ENCODE measurements around the gene AFAP1. TPM values are rescaled to one million over a fixed set of nuclear protein-coding genes. Genes with fewer than 3 reads are reported as not detected.

Gene AFAP1
- total RNA-seq, 1 experiment from 2014 or later: 27.6 TPM

DNA sequence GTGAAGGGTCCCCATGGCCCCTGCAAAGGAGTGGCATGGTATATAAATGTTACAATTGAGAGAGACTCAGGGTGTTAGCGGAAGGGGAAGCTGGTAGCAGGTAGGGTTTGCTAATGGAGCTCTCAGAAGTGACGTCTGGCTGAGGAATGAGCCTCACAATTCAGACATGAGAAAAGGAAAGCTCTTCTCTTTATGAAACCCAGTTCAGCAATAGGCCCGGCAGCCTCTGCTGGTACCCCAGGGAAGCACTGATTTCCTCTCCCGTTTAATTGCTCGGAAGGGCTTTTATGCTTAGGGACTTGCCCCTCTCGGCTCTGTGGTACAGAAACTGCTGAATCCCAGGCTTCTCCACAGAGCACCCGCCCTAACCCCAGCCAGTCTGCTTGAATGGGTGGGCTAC is 19.4 kb upstream of the AFAP1 start:
- CTCF ChIA-PET: interaction anchor here (0.5 to 0.7 kb wide), 2 partner anchors 157 to 733 kb away, joined by 3 to 4 read pairs; no protein-coding TSS in a partner anchor

GRCh38 chr4:7956934-7957656 is 17.4 kb upstream of the AFAP1 start:
- no TSS peak for BruUV-seq (replicated peaks)
- POLR2A ChIA-PET: no interaction called here
- Histone ChIP-seq H3K27me3 (replicated peaks; ENCODE audit: control insufficient read depth, insufficient read depth, low read length) (no peaks in the 10 kb centered on the region), H3K4me1 (peaks cover 12% of the 10 kb centered on the region; the same call in 1 of the 2 replicates), H3K4me3 (ENCODE audit: low read depth, low read length) (no peak overlapping the region), H3K36me3 (ENCODE audit: control insufficient read depth, insufficient read depth, low read length) (no peaks in the 10 kb centered on the region), H3K9me3 (peaks cover 8% of the 10 kb centered on the region; the same call in 1 of the 2 replicates)
- CTCF ChIA-PET: no interaction called here
- no peaks in the 10 kb centered on the region for H3K36me3 Mint-ChIP-seq (ENCODE audit: insufficient read depth, unreplicated experiment)
- H3K4me3 Mint-ChIP-seq (ENCODE audit: unreplicated experiment): no peak overlapping the region
- intact Hi-C loops (cut with micrococcal nuclease; ENCODE audit: unreplicated experiment): no loop called here
- TF ChIP-seq, protein P1, sequence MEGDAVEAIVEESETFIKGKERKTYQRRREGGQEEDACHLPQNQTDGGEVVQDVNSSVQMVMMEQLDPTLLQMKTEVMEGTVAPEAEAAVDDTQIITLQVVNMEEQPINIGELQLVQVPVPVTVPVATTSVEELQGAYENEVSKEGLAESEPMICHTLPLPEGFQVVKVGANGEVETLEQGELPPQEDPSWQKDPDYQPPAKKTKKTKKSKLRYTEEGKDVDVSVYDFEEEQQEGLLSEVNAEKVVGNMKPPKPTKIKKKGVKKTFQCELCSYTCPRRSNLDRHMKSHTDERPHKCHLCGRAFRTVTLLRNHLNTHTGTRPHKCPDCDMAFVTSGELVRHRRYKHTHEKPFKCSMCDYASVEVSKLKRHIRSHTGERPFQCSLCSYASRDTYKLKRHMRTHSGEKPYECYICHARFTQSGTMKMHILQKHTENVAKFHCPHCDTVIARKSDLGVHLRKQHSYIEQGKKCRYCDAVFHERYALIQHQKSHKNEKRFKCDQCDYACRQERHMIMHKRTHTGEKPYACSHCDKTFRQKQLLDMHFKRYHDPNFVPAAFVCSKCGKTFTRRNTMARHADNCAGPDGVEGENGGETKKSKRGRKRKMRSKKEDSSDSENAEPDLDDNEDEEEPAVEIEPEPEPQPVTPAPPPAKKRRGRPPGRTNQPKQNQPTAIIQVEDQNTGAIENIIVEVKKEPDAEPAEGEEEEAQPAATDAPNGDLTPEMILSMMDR (IDR thresholded peaks at IDR 0.05; ENCODE audit: insufficient read depth in 1 of 2, low read depth in 1 of 2, low read length in 1 of 2, severe bottlenecking in 1 of 2, unreplicated experiment in 1 of 2): no peak
- no peak overlapping the region for H3K27ac Mint-ChIP-seq (ENCODE audit: unreplicated experiment)
- H3K9me3 Mint-ChIP-seq (ENCODE audit: unreplicated experiment): no peaks in the 10 kb centered on the region
- no peaks in the 10 kb centered on the region for H3K27me3 Mint-ChIP-seq (ENCODE audit: insufficient read depth, unreplicated experiment)
- peaks cover 7% of the 10 kb centered on the region for H3K4me1 Mint-ChIP-seq (ENCODE audit: low read depth, unreplicated experiment)
- DNase-seq: no peak

More for the DNA sequence above, 19.4 kb upstream of the AFAP1 start:
- Mint-ChIP-seq H3K27me3 (ENCODE audit: insufficient read depth, unreplicated experiment) (no peaks in the 10 kb centered on the region), H3K9me3 (ENCODE audit: unreplicated experiment) (no peaks in the 10 kb centered on the region), H3K4me1 (ENCODE audit: low read depth, unreplicated experiment) (peaks cover 7% of the 10 kb centered on the region), H3K4me3 (ENCODE audit: unreplicated experiment) (no peak overlapping the region), H3K27ac (ENCODE audit: unreplicated experiment) (peak overlapping the region; percentile 42), H3K36me3 (ENCODE audit: insufficient read depth, unreplicated experiment) (no peaks in the 10 kb centered on the region)
- no TSS peak for BruUV-seq (replicated peaks)
- H3K36me3 ChIP-seq (ENCODE audit: control insufficient read depth, insufficient read depth, low read length): no peaks in the 10 kb centered on the region
- no peak for DNase-seq
- no peak overlapping the region for H3K4me3 ChIP-seq (ENCODE audit: low read depth, low read length)
- TF ChIP-seq, protein P1 (IDR thresholded peaks at IDR 0.05; ENCODE audit: insufficient read depth in 1 of 2, low read depth in 1 of 2, low read length in 1 of 2, severe bottlenecking in 1 of 2, unreplicated experiment in 1 of 2): no peak
- no peaks in the 10 kb centered on the region for H3K27me3 ChIP-seq (replicated peaks; ENCODE audit: control insufficient read depth, insufficient read depth, low read length)
- H3K4me1 ChIP-seq: peaks cover 12% of the 10 kb centered on the region; the same call in 1 of the 2 replicates
- intact Hi-C loops (cut with micrococcal nuclease; ENCODE audit: unreplicated experiment): no loop called here
- POLR2A ChIA-PET: no interaction called here
- H3K9me3 ChIP-seq: peaks cover 3% of the 10 kb centered on the region; the same call in 1 of the 2 replicates

DNA sequence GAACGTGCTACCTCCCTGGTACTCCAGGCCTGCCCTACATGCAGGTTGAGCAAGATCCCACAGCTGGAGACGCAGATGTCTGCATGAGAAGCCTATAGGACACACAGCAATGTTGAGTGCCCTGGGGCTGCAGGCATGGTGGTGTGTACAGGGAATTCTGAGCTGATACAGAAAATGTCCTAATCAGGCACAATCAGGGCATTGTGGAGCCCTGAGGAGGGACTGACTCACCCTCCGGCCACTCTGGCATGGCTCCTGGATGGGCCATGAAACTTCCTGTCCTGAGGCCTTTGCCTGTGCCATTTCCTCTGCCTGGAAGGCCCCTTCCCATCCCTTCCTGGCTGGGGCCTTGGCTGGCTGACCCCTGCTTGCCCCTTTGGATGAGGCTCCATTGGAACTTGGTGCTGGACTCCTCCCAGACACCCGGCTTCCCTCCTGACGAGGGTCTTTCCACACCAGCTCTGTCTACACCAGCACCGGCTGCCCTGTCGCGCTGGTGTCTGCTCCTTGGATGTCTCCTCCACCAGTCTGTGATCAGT is 16.7 kb upstream of the AFAP1 start:
- ChIA-PET CTCF (no interaction called here), POLR2A (no interaction called here)
- TF ChIP-seq, protein P1 (IDR thresholded peaks at IDR 0.05; ENCODE audit: insufficient read depth in 1 of 2, low read depth in 1 of 2, low read length in 1 of 2, severe bottlenecking in 1 of 2, unreplicated experiment in 1 of 2): no peak
- Mint-ChIP-seq H3K4me3 (ENCODE audit: unreplicated experiment) (no peak overlapping the region), H3K27me3 (ENCODE audit: insufficient read depth, unreplicated experiment) (no peaks in the 10 kb centered on the region), H3K9me3 (ENCODE audit: unreplicated experiment) (no peaks in the 10 kb centered on the region), H3K36me3 (ENCODE audit: insufficient read depth, unreplicated experiment) (no peaks in the 10 kb centered on the region), H3K27ac (ENCODE audit: unreplicated experiment) (no peak overlapping the region), H3K4me1 (ENCODE audit: low read depth, unreplicated experiment) (peaks cover 7% of the 10 kb centered on the region)
- Histone ChIP-seq H3K27me3 (replicated peaks; ENCODE audit: control insufficient read depth, insufficient read depth, low read length) (no peaks in the 10 kb centered on the region), H3K36me3 (ENCODE audit: control insufficient read depth, insufficient read depth, low read length) (no peaks in the 10 kb centered on the region), H3K4me3 (ENCODE audit: low read depth, low read length) (no peak overlapping the region), H3K9me3 (peaks cover 8% of the 10 kb centered on the region; the same call in 1 of the 2 replicates), H3K4me1 (peaks cover 12% of the 10 kb centered on the region; the same call in 1 of the 2 replicates)
- intact Hi-C loops (cut with micrococcal nuclease; ENCODE audit: unreplicated experiment): no loop called here
- DNase-seq: peak in 1 of 2 experiments; percentile 53
- no TSS peak for BruUV-seq (replicated peaks)

Measured in Caco-2 (cell line).